ENCODE results near the gene NEMP1. TPM values are rescaled to one million over a fixed set of nuclear protein-coding genes. Genes with fewer than 3 reads are reported as not detected.

NEMP1 gene
- total and polyA plus RNA-seq, 2 of the 13 experiments (the other 11 are each of a cell fraction or from before 2014, with no cell fraction given): 11.4 to 12.9 TPM

GRCh38 chr12:57097554-57097835 is 18.9 kb upstream of the NEMP1 start (continued):
- TF ChIP-seq, protein P1, sequence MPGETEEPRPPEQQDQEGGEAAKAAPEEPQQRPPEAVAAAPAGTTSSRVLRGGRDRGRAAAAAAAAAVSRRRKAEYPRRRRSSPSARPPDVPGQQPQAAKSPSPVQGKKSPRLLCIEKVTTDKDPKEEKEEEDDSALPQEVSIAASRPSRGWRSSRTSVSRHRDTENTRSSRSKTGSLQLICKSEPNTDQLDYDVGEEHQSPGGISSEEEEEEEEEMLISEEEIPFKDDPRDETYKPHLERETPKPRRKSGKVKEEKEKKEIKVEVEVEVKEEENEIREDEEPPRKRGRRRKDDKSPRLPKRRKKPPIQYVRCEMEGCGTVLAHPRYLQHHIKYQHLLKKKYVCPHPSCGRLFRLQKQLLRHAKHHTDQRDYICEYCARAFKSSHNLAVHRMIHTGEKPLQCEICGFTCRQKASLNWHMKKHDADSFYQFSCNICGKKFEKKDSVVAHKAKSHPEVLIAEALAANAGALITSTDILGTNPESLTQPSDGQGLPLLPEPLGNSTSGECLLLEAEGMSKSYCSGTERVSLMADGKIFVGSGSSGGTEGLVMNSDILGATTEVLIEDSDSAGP (CRISPR knock-in tag; IDR thresholded peaks at IDR 0.05; ENCODE audit: borderline replicate concordance): no peak
- TF ChIP-seq SIX4 (CRISPR knock-in tag; IDR thresholded peaks at IDR 0.05): no peak

- no peak for FAIRE-seq
- no peak for TF ChIP-seq SETDB1 (CRISPR knock-in tag; IDR thresholded peaks at IDR 0.05; ENCODE audit: borderline replicate concordance)
- no peak for TF ChIP-seq ZNF329 (CRISPR knock-in tag; IDR thresholded peaks at IDR 0.05; ENCODE audit: low read depth)
- no peak for TF ChIP-seq HOXA7 (CRISPR knock-in tag; IDR thresholded peaks at IDR 0.05)
- TF ChIP-seq ZFP36L1 (CRISPR knock-in tag; IDR thresholded peaks at IDR 0.05): no peak
- TF ChIP-seq ADNP (CRISPR knock-in tag; IDR thresholded peaks at IDR 0.05): no peak
- no peak for TF ChIP-seq FOXC1 (CRISPR knock-in tag; IDR thresholded peaks at IDR 0.05; ENCODE audit: borderline replicate concordance)
- no peak for TF ChIP-seq HIVEP1 (CRISPR knock-in tag; IDR thresholded peaks at IDR 0.05)
- no peak for TF ChIP-seq ZNF484 (CRISPR knock-in tag; IDR thresholded peaks at IDR 0.05; ENCODE audit: borderline replicate concordance, low read depth)
- TF ChIP-seq, protein P2, sequence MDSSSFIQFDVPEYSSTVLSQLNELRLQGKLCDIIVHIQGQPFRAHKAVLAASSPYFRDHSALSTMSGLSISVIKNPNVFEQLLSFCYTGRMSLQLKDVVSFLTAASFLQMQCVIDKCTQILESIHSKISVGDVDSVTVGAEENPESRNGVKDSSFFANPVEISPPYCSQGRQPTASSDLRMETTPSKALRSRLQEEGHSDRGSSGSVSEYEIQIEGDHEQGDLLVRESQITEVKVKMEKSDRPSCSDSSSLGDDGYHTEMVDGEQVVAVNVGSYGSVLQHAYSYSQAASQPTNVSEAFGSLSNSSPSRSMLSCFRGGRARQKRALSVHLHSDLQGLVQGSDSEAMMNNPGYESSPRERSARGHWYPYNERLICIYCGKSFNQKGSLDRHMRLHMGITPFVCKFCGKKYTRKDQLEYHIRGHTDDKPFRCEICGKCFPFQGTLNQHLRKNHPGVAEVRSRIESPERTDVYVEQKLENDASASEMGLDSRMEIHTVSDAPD (CRISPR knock-in tag; IDR thresholded peaks at IDR 0.05): no peak
- no peak for TF ChIP-seq NCOR1 (IDR thresholded peaks at IDR 0.05; ENCODE audit: borderline replicate concordance, low read length)
Observed at GRCh38 chr12:57096748-57097553, 18.4 kb upstream of the NEMP1 start.

More at GRCh38 chr12:57096748-57097553, 18.4 kb upstream of the NEMP1 start:
- H2AFZ ChIP-seq (ENCODE audit: low read length): no peak overlapping the region
- H4K20me1 ChIP-seq (ENCODE audit: insufficient read depth, low read length): 0 out of 2 replicates have a peak, but pooled peaks cover 6% of the 10 kb centered on the region
- no peak for ATAC-seq
- ChIA-PET CTCF (ENCODE audit: low intra/inter-chr PET ratio, low total read pairs) (no interaction called here), POLR2A (interaction anchor here (0.9 to 13.5 kb wide), 7 partner anchors 8 to 122 kb away, joined by 3 to 309 read pairs (median 4); partner anchors contain the start of genes LRP1, NAB2, NEMP1 and STAT6)
- H3K4me1 ChIP-seq (ENCODE audit: insufficient read depth, low read length): peaks cover 32% of the 10 kb centered on the region
- in situ Hi-C loops (cut with HindIII; ENCODE audit: extremely low pct_ligation_motif_present, low pct_unique_long_range_greater_than_20kb) (no loop called here), intact Hi-C loops (cut with micrococcal nuclease; ENCODE audit: unreplicated experiment) (no loop called here)
- H3K36me3 ChIP-seq (replicated peaks in 1 of 2; ENCODE audit: control insufficient read depth in 1 of 2, insufficient read depth in 2 of 2, low read length in 2 of 2): peaks cover 12 to 25% of the 10 kb centered on the region in 2 experiments; a peak in 4 of 5 replicates
- H3K4me2 ChIP-seq (ENCODE audit: low read depth, low read length): no peak overlapping the region
- no peaks in the 10 kb centered on the region for H3K27me3 ChIP-seq (ENCODE audit: control insufficient read depth in 1 of 2, insufficient read depth in 2 of 2, low read length in 2 of 2)
- no peak overlapping the region for H3K9ac ChIP-seq (ENCODE audit: insufficient read depth, low read depth, low read length)
- no peaks in the 10 kb centered on the region for H3K79me2 ChIP-seq (ENCODE audit: insufficient read depth, low read length)
- no peaks in the 10 kb centered on the region for H3K9me3 ChIP-seq (ENCODE audit: low read length)
- no peak overlapping the region for H3K4me3 ChIP-seq (replicated peaks in 1 of 3; ENCODE audit: insufficient read depth in 1 of 3, low read depth in 2 of 3, low read length in 3 of 3)
- WGBS (ENCODE audit: low lambda C conversion rate): 89% methylated on average over 7 of the region's 8 CpGs
- DNase-seq (ENCODE audit: low spot score): no peak
- no TSS peak for BruUV-seq (replicated peaks)
- peak overlapping the region; percentile 26 for H3K27ac ChIP-seq (ENCODE audit: extremely low read length, insufficient read depth, low read length)

All from HepG2 (cell line).